Stimulated activated naive B cell treated with anti-CD40 and anti-IgM and Interleukin-4, amounts not matched to agents 10 μg/mL and 1 μg/mL and 100 μg/mL, for 72 hours (primary cell): ENCODE results near the gene LMCD1.

Experiments
- ATAC-seq, 2 donors: fragments of 150-1000 bp; cut with Tn5 transposase; replicated peaks; 2 replicates each; pipeline ENCODE4 v1.10.0; 2021; ENCODE audit warnings: moderate library complexity in 1 of 2
- DNase-seq: peaks from one replicate; pipeline ENCODE4 v3.0.0; 2021
- H3K27ac Mint-ChIP-seq: one replicate; pipeline ENCODE4 v1.8.0; 2022; ENCODE audit warnings: mild to moderate bottlenecking, mixed read lengths
- H3K27me3 Mint-ChIP-seq, 2 donors: one replicate each; pipeline ENCODE4 v1.8.0; 2022; ENCODE audit warnings: mixed read lengths in 2 of 2
- H3K36me3 Mint-ChIP-seq, 2 donors: one replicate each; pipeline ENCODE4 v1.8.0; 2022; ENCODE audit warnings: mixed read lengths in 2 of 2, mild to moderate bottlenecking in 1 of 2
- H3K4me1 Mint-ChIP-seq, 2 donors: one replicate each; pipeline ENCODE4 v1.8.0; 2022; ENCODE audit warnings: mixed read lengths in 2 of 2, mild to moderate bottlenecking in 1 of 2
- H3K4me3 Mint-ChIP-seq, 2 donors: one replicate each; pipeline ENCODE4 v1.8.0; 2022; ENCODE audit warnings: mild to moderate bottlenecking in 2 of 2, mixed read lengths in 2 of 2, moderate library complexity in 1 of 2
- H3K9me3 Mint-ChIP-seq, 2 donors: one replicate each; pipeline ENCODE4 v1.8.0; 2022; ENCODE audit warnings: mixed read lengths in 2 of 2, mild to moderate bottlenecking in 1 of 2

LMCD1 gene

GRCh38 chr3:8619548-8619947 is 117.9 kb downstream of the LMCD1 start:
- H3K9me3 Mint-ChIP-seq, result peaks cover 7 to 16% of the 10 kb centered on the region in 2 donors
- DNase-seq (no peak), ATAC-seq (no peak)
- no peak overlapping the region for H3K27ac Mint-ChIP-seq
- peaks cover 0 to 1% of the 10 kb centered on the region in 2 donors for H3K36me3 Mint-ChIP-seq
- H3K27me3 Mint-ChIP-seq, result peaks cover 7 to 9% of the 10 kb centered on the region in 2 donors
- no peak overlapping the region for H3K4me3 Mint-ChIP-seq
- H3K4me1 Mint-ChIP-seq, result peaks cover 7 to 13% of the 10 kb centered on the region in 2 donors

GRCh38 chr3:8621141-8621540 is 119.5 kb downstream of the LMCD1 start:
- peaks cover 7 to 16% of the 10 kb centered on the region in 2 donors for H3K9me3 Mint-ChIP-seq
- H3K36me3 Mint-ChIP-seq, result peaks cover 0 to 1% of the 10 kb centered on the region in 2 donors
- peaks cover 7 to 13% of the 10 kb centered on the region in 2 donors for H3K4me1 Mint-ChIP-seq
- DNase-seq (no peak), ATAC-seq (no peak)
- H3K4me3 Mint-ChIP-seq, result no peak overlapping the region
- H3K27me3 Mint-ChIP-seq, result peaks cover 12 to 15% of the 10 kb centered on the region in 2 donors
- no peak overlapping the region for H3K27ac Mint-ChIP-seq

GRCh38 chr3:8621872-8622271 is 120.2 kb downstream of the LMCD1 start:
- Mint-ChIP-seq H3K4me3 (no peak overlapping the region), H3K27ac (no peak overlapping the region), H3K36me3 (peaks cover 0 to 1% of the 10 kb centered on the region in 2 donors), H3K9me3 (peaks cover 7 to 16% of the 10 kb centered on the region in 2 donors), H3K4me1 (peaks cover 7 to 13% of the 10 kb centered on the region in 2 donors), H3K27me3 (peaks cover 12 to 15% of the 10 kb centered on the region in 2 donors)
- ATAC-seq (no peak), DNase-seq (no peak)

- ATAC-seq, result peak; percentile 85 to 92
These were observed 121.5 kb downstream of the LMCD1 start for GRCh38 chr3:8622873-8623691.

GRCh38 chr3:8623741-8624140 is 122.1 kb downstream of the LMCD1 start:
- Mint-ChIP-seq H3K27me3 (peaks cover 12 to 15% of the 10 kb centered on the region in 2 donors), H3K9me3 (peaks cover 7 to 10% of the 10 kb centered on the region in 2 donors), H3K36me3 (peaks cover 0 to 1% of the 10 kb centered on the region in 2 donors), H3K27ac (no peak overlapping the region), H3K4me3 (peak overlapping the region in 1 of 2 donors; percentile 33), H3K4me1 (peaks cover 7 to 13% of the 10 kb centered on the region in 2 donors)
- DNase-seq, result no peak
- ATAC-seq, result no peak

More at GRCh38 chr3:8622873-8623691, 121.5 kb downstream of the LMCD1 start:
- Mint-ChIP-seq H3K36me3 (peaks cover 0 to 1% of the 10 kb centered on the region in 2 donors), H3K27me3 (peaks cover 12 to 15% of the 10 kb centered on the region in 2 donors), H3K27ac (peak overlapping the region; percentile 79), H3K4me1 (peaks cover 7 to 13% of the 10 kb centered on the region in 2 donors), H3K4me3 (peak overlapping the region; percentile 33 to 71), H3K9me3 (peaks cover 7 to 15% of the 10 kb centered on the region in 2 donors)
- peak; percentile 42 for DNase-seq
